OCI-LY7 (cell line): Measurements from ENCODE around the gene CAPZB. TPM values are rescaled to one million over a fixed set of nuclear protein-coding genes. Genes with fewer than 3 reads are reported as not detected.

Source experiments
- BruUV-seq: library from RNA; stranded (reverse); fragments of 400-500 nt; replicated peaks from 2 replicates; lab custom pipeline; 2021; lab: Mats Ljungman, UMichigan
- CTCF ChIA-PET: fragments of 300-600 bp; sonication (Branson Sonifier 250); formaldehyde crosslinking; loops from one replicate; lab custom pipeline; 2022; ENCODE audit warnings: antibody characterized with exemption; ENCODE audit not compliant: unreplicated experiment; lab: Charles Lee
- POLR2A ChIA-PET: fragments of 300-600 bp; sonication (Branson Sonifier 250); formaldehyde crosslinking; loops from one replicate; lab custom pipeline; 2022; ENCODE audit warnings: antibody characterized with exemption; lab: Charles Lee
- DNase-seq: peaks from one replicate; pipeline ENCODE4 v3.0.0-alpha.2; 2015; ENCODE audit warnings: low spot score
- H2AFZ ChIP-seq: fragments of 200-600 bp; sonication (generic), shearing (Covaris generic); 2 replicates; pipeline ENCODE4 v1.6.1; 2014; ENCODE audit warnings: mild to moderate bottlenecking, antibody characterized with exemption, low read length, moderate library complexity
- H3K27ac ChIP-seq: fragments of 200-600 bp; sonication (generic); 2 replicates; pipeline ENCODE4 v1.5.1; 2014; ENCODE audit warnings: mixed run types, low read depth, mild to moderate bottlenecking, moderate library complexity, low read length, inconsistent platforms; ENCODE audit not compliant: poor library complexity, severe bottlenecking
- H3K36me3 ChIP-seq: fragments of 200-600 bp; sonication (generic); 2 replicates; pipeline ENCODE4 v1.6.1; 2014; ENCODE audit warnings: mild to moderate bottlenecking, antibody characterized with exemption, low read length, moderate library complexity, mixed read lengths; ENCODE audit not compliant: insufficient read depth
- H3K4me1 ChIP-seq: fragments of 200-600 bp; sonication (generic); 2 replicates; pipeline ENCODE4 v1.5.1; 2014; ENCODE audit warnings: mild to moderate bottlenecking, low read length; ENCODE audit not compliant: insufficient read depth, poor library complexity, severe bottlenecking
- H3K4me2 ChIP-seq: fragments of 200-600 bp; sonication (generic); 2 replicates; pipeline ENCODE4 v1.6.1; 2014; ENCODE audit warnings: mild to moderate bottlenecking, low read length
- H3K4me3 ChIP-seq: fragments of 200-600 bp; sonication (generic); 2 replicates; pipeline ENCODE4 v1.5.1; 2014; ENCODE audit warnings: mild to moderate bottlenecking, low read depth, low read length; ENCODE audit not compliant: poor library complexity, severe bottlenecking
- H3K79me2 ChIP-seq: fragments of 200-600 bp; sonication (generic); 2 replicates; pipeline ENCODE4 v1.6.1; 2016; ENCODE audit warnings: low read depth, mild to moderate bottlenecking, low read length, moderate library complexity, mixed read lengths; ENCODE audit not compliant: insufficient read depth
- H3K9me2 ChIP-seq: fragments of 200-600 bp; sonication (generic); 2 replicates; pipeline ENCODE4 v1.6.1; 2016; ENCODE audit warnings: mild to moderate bottlenecking, low read length, mixed read lengths; ENCODE audit not compliant: insufficient read depth
- H3K9me3 ChIP-seq: fragments of 200-600 bp; sonication (generic); 2 replicates; pipeline ENCODE4 v1.6.1; 2014; ENCODE audit warnings: mild to moderate bottlenecking, mixed run types, low read length, mixed read lengths
- H4K20me1 ChIP-seq: fragments of 200-600 bp; sonication (generic); 2 replicates; pipeline ENCODE4 v1.6.1; 2014; ENCODE audit warnings: mild to moderate bottlenecking, antibody characterized with exemption, low read length, moderate library complexity, mixed read lengths; ENCODE audit not compliant: insufficient read depth
- EZH2phosphoT487 ChIP-seq: fragments of 200-600 bp; sonication (generic); IDR thresholded peaks from 2 replicates; pipeline ENCODE4 v1.6.1; 2018; ENCODE audit warnings: low read depth, borderline replicate concordance, mild to moderate bottlenecking, mixed run types, antibody characterized with exemption, low read length, moderate library complexity, mixed read lengths
- intact Hi-C: fragments of 100-400 bp; cut with micrococcal nuclease; formaldehyde crosslinking; loops from one replicate; pipeline ENCODE4 v1.10.0; 2022; ENCODE audit not compliant: unreplicated experiment
- total RNA-seq, 2 experiments: library from RNA; depleted of rRNA in 1 of 2; stranded (reverse); fragments of >200 nt in 1 of 2; shearing (Covaris generic) in 1 of 2; gene quantifications; 2 replicates each; pipeline ENCODE4 v1.2.3, GENCODE V29; 2014 to 2022
- TF ChIP-seq, protein P1 (sequence below): fragments of 200-600 bp; sonication (generic); conservative IDR thresholded peaks from 2 replicates; pipeline ENCODE4 v1.5.1; 2014; ENCODE audit warnings: mild to moderate bottlenecking, antibody characterized with exemption, low read length, moderate library complexity, mixed read lengths

The CAPZB gene
- total RNA-seq, 2 experiments from 2014 or later, result 61.3 to 187 TPM

GRCh38 chr1:19327301-19327700 is 158.0 kb downstream of the CAPZB start:
- H3K79me2 ChIP-seq, result no peaks in the 10 kb centered on the region
- no peak for DNase-seq
- no peaks in the 10 kb centered on the region for H4K20me1 ChIP-seq
- H3K4me1 ChIP-seq, result no peaks in the 10 kb centered on the region
- intact Hi-C loops, result no loop called here
- no peak overlapping the region for H2AFZ ChIP-seq
- TF ChIP-seq EZH2phosphoT487, result no peak
- TF ChIP-seq, protein P1, sequence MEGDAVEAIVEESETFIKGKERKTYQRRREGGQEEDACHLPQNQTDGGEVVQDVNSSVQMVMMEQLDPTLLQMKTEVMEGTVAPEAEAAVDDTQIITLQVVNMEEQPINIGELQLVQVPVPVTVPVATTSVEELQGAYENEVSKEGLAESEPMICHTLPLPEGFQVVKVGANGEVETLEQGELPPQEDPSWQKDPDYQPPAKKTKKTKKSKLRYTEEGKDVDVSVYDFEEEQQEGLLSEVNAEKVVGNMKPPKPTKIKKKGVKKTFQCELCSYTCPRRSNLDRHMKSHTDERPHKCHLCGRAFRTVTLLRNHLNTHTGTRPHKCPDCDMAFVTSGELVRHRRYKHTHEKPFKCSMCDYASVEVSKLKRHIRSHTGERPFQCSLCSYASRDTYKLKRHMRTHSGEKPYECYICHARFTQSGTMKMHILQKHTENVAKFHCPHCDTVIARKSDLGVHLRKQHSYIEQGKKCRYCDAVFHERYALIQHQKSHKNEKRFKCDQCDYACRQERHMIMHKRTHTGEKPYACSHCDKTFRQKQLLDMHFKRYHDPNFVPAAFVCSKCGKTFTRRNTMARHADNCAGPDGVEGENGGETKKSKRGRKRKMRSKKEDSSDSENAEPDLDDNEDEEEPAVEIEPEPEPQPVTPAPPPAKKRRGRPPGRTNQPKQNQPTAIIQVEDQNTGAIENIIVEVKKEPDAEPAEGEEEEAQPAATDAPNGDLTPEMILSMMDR, result no peak
- POLR2A ChIA-PET, result no interaction called here
- CTCF ChIA-PET, result no interaction called here
- no peak overlapping the region for H3K4me2 ChIP-seq
- no peak overlapping the region for H3K4me3 ChIP-seq
- BruUV-seq, result no TSS peak
- H3K36me3 ChIP-seq, result peaks cover 14% of the 10 kb centered on the region
- no peaks in the 10 kb centered on the region for H3K9me2 ChIP-seq
- H3K9me3 ChIP-seq, result no peaks in the 10 kb centered on the region
- no peak overlapping the region for H3K27ac ChIP-seq

GRCh38 chr1:19326748-19327065 is 158.6 kb downstream of the CAPZB start:
- Histone ChIP-seq H4K20me1 (no peaks in the 10 kb centered on the region), H2AFZ (no peak overlapping the region), H3K27ac (no peak overlapping the region), H3K4me3 (no peak overlapping the region), H3K4me1 (no peaks in the 10 kb centered on the region), H3K79me2 (no peaks in the 10 kb centered on the region), H3K36me3 (peaks cover 14% of the 10 kb centered on the region), H3K4me2 (no peak overlapping the region), H3K9me2 (no peaks in the 10 kb centered on the region), H3K9me3 (no peaks in the 10 kb centered on the region)
- BruUV-seq, result no TSS peak
- CTCF ChIA-PET, result no interaction called here
- POLR2A ChIA-PET, result no interaction called here
- no peak for DNase-seq
- no peak for TF ChIP-seq EZH2phosphoT487
- TF ChIP-seq, protein P1, result no peak
- intact Hi-C loops, result no loop called here

DNA sequence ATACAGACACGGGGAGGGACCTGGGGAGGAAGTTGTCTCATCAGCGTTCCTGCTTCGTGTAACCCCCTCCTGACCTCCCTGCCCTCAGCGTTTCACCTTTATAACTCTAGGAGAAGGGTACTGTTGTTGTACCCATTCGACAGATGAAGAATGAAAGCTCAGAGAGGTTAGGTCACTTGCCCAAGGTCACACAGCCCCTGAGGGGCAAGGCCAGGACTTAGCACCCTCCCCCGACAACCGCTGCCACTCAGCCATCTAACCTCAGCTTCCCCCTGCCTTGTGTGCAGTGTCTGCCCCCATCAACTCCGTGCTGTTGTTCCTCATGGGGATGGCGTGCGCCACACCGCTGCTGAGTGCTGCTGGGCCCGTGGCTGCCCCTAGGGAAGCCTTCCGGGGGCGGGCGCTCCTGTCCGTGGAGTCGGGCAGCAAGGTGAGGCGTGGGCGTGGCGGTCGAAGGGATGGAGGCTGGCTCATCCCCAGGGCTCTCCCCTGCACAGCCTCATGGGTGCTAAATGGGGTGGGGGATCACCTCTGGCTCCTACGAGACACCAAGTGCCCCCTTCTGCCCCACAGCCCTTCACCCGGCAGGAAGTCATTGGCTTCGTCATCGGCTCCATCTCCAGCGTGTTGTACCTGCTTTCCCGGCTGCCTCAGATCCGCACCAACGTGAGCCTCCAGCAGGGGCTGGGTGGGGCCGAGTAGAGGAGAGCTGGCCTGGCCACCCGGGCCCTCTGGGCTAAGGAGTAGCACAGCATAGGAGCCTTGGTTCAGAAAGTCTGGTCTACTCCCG is 159.2 kb downstream of the CAPZB start:
- H2AFZ ChIP-seq, result no peak overlapping the region
- no peaks in the 10 kb centered on the region for H3K9me3 ChIP-seq
- no peak overlapping the region for H3K27ac ChIP-seq
- H3K36me3 ChIP-seq, result peaks cover 14% of the 10 kb centered on the region
- POLR2A ChIA-PET, result no interaction called here
- CTCF ChIA-PET, result no interaction called here
- DNase-seq, result no peak
- no peaks in the 10 kb centered on the region for H3K79me2 ChIP-seq
- H3K4me2 ChIP-seq, result no peak overlapping the region
- intact Hi-C loops, result no loop called here
- H3K4me1 ChIP-seq, result no peaks in the 10 kb centered on the region
- H3K9me2 ChIP-seq, result no peaks in the 10 kb centered on the region
- no peaks in the 10 kb centered on the region for H4K20me1 ChIP-seq
- no peak overlapping the region for H3K4me3 ChIP-seq
- no TSS peak for BruUV-seq
- TF ChIP-seq, protein P1, result no peak
